GM12801 (cell line): ENCODE results near the gene COMP.

ENCODE experiments used
- TF ChIP-seq, protein P1 (sequence below): IDR thresholded peaks from one replicate; pipeline ENCODE4 v1.5.1; 2011; ENCODE audit warnings: control low read depth; ENCODE audit not compliant: insufficient read length; ENCODE audit errors: extremely low read depth

COMP gene

DNA sequence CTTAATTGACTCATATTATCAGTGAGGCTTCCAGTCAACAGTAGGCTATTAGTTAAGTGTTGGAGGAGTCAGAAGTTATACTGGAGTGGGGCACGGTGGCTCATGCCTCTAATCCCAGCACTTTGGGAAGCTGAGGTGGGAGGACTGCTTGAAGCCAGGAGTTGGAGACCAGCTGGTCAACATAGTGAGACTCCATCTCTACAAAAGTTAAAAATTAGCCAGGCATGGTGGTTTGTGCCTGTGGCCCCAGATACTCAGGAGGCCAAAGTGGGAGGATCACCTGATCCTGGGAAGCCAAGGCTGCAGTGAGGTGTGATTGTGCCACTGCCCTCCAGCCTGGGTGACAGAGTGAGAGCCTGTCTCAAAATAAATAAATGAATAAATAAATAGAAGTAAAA lies 53.2 kb downstream of the COMP start:
- TF ChIP-seq, protein P1, sequence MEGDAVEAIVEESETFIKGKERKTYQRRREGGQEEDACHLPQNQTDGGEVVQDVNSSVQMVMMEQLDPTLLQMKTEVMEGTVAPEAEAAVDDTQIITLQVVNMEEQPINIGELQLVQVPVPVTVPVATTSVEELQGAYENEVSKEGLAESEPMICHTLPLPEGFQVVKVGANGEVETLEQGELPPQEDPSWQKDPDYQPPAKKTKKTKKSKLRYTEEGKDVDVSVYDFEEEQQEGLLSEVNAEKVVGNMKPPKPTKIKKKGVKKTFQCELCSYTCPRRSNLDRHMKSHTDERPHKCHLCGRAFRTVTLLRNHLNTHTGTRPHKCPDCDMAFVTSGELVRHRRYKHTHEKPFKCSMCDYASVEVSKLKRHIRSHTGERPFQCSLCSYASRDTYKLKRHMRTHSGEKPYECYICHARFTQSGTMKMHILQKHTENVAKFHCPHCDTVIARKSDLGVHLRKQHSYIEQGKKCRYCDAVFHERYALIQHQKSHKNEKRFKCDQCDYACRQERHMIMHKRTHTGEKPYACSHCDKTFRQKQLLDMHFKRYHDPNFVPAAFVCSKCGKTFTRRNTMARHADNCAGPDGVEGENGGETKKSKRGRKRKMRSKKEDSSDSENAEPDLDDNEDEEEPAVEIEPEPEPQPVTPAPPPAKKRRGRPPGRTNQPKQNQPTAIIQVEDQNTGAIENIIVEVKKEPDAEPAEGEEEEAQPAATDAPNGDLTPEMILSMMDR, result no peak

DNA sequence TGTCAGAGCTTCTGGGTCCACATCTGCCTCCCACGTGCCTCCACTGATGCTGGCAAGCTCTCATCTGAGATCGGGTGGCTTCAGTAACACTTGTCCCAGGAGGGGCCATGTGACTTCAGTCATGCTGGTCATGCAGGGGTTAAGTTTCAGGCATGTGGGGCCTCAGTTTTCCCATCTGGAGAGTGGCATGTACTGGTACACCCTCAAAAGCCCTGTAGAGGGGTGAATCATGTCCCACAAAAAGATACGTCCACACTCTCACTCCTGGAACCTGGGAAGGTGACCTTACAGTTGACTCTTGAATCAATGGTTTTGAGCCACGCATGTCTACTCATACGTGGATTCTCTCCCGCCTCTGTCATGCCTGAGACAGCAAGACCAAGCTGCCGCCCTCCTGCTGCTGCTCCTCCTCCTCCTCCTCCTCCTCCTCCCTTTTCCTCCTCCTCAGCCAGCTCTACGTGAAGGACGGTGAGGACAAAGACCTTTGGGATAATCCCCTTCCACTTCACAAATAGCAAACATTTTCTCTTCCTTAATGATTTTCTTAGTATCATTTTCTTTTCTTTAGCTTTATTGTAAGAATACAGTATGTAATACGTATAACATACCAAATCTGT lies 53.7 kb downstream of the COMP start:
- TF ChIP-seq, protein P1, result no peak

DNA sequence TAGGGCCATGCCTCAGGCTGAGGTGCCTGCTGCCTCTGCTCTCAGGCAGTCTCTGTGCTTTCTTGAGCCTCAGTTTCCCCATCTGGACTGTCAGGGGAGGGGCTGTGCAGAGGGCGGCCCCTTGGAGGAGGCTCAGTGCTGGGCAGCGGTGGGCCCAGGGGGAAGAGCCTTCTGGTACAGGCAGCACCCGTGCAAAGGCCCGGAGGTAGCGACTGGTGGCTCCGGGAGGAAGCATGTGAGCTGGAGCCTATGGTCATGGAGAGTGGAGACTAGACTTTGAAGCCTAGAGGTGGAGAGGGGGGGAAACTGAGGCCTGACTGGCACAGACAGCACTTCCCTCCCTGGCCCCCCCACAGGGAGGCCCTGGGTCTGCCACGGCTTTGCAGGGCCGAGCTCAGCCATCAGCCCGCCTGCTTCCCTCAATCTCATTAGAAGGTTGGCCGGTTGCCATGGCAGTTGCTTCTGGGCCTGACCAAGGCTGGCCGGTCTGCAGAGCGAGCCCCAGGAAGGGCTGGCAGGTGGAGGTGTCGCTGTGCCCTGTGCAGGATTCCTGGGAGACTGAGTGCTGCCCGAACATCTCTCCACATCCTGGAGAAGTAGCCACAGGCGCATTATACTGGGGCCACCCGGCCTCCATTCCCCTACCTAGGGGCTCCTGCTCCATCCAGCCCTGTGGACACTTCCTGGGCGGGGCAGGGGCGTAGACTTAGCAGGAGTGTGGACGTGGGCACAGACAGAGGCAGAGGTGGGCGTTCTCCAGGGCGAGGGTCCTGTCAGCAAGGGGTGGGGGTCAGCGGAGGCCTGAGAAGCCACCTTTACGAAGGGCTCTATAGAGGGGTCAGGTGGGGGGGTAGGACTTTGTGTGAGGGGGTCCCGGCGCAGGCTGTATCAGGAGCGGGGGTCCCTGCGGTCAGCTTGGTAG lies 54.4 kb downstream of the COMP start:
- TF ChIP-seq, protein P1, result no peak

DNA sequence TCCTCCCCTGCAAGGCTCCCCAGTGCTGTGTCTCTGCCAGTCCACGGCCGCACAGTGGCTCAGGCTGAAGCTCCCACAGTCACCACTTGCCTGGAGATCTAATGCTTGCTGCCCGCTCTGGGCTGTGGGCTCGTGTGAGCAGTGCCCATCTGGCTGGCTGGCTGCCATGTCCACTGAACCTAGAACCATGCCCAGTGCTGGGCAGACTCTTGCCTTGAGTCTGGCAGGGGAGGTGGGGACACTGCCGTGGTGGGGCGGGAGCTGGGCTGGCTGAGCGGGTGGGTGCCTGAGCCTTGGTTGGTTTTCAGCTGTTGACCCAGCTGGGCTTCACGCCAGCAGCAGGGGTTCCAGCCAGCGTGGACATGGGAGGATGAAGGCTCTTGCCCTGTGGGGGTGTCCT lies 55.4 kb downstream of the COMP start:
- TF ChIP-seq, protein P1, result no peak

DNA sequence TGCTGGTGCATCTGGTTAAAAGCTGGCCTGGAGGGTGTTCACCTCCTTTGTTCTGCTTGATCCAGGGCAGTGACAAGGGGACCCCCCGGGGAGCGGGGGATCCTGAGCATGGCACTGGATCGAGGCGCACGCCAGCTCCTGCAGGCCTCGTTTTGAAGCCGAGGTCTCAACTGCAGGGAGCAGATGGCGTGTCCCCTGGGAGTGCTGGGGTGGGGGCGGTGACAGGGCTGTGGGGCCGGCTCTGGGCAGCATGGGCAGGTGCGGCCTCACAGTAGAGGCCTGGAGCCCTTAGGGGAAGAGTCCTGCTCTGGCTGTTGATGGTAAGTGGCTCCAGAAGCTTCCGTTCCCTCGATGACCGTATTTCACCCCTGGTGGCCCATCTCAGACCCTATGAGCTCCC lies 55.8 kb downstream of the COMP start:
- TF ChIP-seq, protein P1, result no peak

DNA sequence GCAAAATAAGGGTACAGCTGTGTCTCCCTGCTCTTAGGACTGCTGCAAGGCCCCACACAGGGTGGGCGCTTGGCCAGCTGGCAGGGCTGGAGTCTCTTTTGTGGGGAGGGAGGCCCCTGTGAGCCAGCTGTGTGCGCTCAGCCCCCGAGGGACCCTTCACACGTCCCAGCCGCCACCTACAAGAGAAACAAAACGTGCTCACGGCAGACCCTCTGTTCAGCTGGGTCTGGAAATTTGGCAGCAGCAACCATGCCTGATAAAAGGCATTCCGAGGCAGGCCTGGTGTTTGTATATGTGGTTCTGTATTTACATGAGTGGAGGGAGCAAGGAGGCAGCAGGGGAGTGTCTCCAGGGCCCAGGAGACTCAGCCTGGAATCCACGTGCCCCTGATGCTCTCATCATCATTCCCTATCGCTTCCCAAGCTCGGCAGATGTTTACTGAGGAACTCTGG lies 57.9 kb downstream of the COMP start:
- TF ChIP-seq, protein P1, result no peak
